GM19035 (cell line): Measurements from ENCODE around the gene ATP8B2.
"Not testable (repeated sequence)": the region's sequence is repeated elsewhere in the genome, so short reads cannot be mapped to it uniquely, and the experiment has no call there.

Experiments used
- ATAC-seq: cut with Tn5 transposase; IDR thresholded peaks from one replicate; pipeline ENCODE4 v1.9.1; 2021; ENCODE audit not compliant: unreplicated experiment

The ATP8B2 gene

DNA sequence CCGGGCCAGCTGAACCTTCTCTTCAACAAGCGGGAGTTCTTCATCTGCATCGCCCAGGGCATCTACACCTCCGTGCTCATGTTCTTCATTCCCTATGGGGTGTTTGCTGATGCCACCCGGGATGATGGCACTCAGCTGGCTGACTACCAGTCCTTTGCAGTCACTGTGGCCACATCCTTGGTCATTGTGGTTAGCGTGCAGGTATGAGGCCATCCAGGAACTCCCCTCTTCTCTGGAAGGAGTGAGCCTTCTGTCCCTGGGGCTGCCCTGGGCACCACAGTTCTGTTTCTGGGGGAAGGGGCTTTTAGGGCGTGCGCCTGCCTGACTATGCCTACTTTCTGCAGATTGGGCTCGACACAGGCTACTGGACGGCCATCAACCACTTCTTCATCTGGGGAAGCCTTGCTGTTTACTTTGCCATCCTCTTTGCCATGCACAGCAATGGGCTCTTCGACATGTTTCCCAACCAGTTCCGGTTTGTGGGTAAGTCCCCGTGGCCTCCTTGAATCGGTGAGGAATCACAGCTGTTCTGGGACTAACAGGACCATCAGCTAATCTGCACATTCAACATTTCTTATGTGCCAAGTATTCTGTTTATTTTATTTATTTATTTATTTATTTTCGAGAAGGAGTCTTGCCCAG lies 21.1 kb downstream of the ATP8B2 start:
- ATAC-seq, result no peak

DNA sequence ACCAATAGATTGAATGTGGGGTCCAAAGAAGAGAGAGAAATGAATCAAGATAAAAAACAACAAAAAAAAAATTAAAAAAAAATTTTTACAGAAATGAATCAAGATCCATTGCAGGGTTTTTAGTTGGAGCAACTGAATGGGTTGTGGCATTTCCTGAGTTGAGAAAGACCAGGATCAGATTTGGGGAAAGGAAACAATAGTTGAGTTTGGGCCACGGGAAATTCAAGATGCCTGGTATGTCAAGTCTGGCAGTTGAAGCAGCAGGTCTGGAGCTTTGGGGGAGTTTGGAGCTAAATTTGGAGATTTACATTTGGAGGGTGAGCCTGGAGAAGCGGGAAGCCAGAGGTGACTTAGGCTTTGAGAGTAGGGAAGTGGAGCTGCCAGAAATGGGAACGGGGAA lies 22.6 kb downstream of the ATP8B2 start:
- no peak for ATAC-seq

DNA sequence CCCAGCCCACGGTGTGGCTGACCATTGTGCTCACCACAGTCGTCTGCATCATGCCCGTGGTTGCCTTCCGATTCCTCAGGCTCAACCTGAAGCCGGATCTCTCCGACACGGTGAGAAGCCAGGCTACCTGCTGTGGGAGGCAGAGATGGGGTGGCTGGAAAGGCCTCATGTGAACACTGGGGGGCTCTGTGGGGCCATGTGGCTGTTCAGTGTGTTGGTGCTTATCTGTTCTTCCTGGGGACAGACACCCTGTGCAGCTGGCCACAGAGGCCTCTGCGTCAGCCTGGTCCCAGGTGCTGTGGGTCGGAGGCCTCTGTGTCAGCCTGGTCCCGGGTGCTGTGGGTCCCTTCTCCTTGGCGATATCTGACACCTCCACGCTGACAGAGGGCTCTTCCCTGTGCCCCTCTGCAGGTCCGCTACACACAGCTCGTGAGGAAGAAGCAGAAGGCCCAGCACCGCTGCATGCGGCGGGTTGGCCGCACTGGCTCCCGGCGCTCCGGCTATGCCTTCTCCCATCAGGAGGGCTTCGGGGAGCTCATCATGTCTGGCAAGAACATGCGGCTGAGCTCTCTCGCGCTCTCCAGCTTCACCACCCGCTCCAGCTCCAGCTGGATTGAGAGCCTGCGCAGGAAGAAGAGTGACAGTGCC lies 23.2 kb downstream of the ATP8B2 start:
- ATAC-seq, result no peak

DNA sequence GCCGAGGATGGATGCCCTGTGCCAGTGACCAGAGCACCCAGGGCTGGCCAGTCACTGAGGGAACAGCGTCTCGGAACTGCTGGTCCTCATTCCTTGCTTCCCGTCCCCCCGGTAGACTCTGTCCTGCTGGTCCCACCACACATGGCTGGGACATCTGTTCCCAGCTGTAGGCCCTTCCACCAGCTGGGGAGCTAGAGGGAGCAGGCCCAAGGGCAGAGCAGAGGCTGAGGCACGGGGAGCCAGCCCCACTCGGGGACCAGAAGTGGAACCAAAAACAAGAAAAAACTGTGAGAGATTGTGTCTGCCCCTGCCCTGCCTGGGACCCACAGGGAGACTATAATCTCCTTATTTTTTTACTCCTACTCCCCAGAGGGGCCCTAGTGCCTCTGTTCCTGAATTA lies 23.8 kb downstream of the ATP8B2 start:
- ATAC-seq, result no peak

DNA sequence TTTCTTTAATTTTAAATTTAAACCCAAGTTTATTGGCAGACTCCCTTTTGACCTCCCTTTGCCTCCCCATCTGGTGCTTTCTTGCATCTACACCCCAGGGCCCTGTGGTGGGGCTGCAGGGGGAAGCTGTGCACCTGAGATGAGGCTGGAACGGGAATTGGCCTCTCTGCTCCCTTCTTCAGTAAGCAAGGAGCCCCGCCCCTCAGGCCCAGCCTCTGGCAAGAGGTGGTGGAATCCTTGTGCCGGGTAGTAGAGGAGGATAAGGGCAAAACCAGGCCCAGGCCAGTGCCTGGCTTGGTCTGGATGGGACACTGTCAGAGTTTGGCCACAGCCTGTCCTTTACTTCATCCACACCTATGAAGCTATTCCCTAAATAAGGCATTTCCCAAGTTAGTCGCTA lies 25.1 kb downstream of the ATP8B2 start:
- ATAC-seq, result no peak

DNA sequence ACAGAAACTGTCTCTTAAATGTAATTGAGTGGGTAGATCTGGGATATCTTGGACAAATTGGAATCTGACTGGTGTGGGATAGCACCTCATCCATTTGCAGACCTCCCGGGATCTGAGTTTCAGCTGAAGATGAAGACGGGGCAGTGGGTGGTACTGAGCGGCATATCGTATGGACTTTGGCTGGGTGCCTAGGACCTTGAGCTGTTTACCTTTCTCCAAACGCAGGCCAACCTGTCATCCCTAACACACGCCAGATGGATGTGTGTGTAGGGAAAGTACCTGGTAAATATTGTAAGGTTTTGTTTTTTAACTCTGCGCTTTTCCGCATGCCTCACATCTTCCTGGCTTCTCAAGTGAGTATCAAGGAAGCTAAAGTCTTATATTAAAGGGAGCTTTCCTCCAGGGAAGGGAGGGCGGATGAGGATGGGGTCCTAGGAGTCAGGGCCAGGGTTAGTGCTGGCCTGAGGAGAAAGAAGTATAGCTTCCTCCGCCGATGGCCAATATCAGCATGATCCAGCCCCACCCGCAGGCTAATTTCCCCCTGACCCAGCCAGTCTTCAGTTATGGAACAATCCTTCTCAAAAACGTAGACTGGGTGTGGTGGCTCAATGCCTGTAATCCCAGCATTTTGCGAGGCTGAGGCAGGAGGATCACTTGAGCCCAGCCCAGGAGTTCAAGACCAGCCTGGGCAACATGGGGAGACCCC lies 26.2 kb downstream of the ATP8B2 start:
- no peak for ATAC-seq

DNA sequence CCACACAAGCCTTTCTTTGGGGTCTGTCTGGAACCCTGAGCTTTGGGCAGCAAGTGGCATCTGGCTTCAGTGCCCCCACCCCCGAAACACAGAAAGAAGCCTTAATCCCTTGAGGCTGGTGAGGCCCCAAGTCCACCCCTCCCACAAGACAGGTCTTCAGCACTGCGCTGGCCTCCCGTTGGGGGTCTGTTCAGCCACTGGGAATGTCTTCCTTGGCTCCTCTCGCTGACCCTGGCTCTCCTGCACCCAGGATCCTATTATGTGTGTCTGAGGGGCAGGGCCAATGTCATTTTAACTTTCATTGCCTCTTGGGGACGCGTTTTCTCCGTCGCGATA lies 26.9 kb downstream of the ATP8B2 start:
- ATAC-seq, result no peak

DNA sequence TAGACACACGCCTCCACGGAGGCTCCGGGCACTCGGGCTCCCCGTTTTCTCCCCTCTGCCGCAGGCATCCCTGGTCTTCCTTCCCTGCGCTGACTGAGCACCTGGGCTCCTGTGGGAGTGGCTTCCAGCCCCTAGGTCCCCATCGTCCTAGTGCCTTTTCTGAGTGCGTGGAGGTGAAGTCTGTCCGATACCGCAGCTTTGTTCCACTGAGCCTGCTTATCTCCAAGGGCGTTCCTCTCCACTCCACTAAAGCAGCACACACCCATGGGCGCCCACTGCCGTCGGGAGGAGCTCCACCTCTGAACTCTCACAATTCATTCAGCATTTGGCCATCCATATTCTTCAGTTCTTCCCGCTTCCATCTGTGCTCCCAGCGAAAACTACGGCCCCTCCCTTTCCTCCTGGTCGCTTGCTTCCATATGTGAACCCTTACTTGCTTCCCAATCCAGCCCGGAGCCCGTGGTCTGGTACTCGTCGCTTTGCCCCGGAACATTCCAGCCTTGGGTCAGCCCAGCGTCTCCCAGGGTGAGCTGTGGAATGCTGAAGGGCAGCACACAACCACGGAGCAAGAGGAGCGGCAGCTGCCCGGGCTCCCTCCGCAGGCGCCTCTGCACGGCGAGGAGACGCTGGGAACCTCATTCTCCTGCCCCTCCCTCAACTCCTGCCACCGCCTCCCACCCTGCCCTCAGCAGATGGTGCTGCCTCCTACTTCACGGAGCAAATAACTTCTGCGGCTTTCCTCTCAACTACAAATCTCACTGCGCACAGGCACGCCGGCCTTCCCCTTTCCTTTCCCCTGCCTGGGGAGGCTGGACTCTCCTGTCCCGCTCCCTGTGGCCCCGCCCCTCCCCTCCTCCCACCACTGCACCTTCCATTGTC lies 27.5 kb downstream of the ATP8B2 start:
- ATAC-seq, result no peak

DNA sequence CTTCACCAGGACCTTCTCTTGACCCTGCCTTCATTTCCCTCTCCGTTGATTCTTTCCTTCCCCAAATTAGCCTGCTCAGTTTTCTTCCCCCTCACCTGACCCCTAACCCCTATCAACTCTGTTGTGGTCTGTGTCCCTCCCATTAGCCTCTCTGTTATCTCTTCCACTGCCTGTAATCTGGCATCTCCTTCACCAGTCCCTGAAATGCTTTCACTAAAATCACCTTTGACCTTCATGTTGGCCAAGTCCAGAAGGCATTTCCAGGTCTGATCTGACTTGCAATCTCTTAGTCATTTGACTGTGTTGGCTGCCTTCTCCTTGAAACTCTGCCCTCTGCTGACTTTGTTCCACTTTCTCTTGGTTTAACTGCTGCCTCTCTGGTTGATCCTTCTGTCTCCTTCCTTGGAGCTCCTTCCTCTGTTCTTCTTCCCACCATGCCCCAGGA lies 28.2 kb downstream of the ATP8B2 start:
- no peak for ATAC-seq

DNA sequence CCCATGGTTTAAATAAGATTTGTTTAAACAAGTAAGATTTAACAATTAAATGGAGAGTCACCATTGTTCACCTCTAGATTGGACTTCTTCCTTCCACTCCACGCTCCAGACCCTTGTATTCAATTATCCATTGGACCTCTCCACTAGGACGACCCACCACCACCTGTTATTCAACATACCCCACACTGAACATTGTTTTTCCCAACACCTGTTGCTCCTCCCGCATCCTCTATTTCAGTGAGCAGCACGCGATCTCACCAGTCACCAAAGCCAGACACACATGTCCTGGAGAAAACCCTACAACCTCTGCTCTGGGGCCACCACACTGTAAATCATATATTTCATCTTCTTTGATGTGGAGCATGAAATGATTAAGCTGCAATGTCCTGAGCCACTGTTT lies 28.6 kb downstream of the ATP8B2 start:
- no peak for ATAC-seq

DNA sequence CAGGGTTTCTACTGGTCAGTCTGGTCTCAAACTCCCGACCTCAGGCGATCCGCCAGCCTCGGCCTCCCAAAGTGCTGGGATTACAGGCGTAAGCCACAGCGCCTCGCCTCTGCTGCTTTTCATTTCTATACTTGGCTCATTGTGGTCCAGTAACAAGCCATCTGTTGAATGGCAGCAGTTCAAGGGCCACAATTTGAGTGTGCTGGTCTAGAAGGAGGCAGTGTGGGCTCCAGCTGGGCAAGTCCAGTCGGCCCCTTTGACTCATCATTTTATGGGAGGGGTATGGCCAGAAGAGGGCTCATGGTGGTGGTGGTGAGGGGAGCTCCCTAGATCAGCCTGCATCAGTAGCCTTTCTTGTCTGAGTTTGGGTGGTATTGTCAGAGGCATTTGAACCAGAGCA lies 33.2 kb downstream of the ATP8B2 start:
- ATAC-seq, result no peak

DNA sequence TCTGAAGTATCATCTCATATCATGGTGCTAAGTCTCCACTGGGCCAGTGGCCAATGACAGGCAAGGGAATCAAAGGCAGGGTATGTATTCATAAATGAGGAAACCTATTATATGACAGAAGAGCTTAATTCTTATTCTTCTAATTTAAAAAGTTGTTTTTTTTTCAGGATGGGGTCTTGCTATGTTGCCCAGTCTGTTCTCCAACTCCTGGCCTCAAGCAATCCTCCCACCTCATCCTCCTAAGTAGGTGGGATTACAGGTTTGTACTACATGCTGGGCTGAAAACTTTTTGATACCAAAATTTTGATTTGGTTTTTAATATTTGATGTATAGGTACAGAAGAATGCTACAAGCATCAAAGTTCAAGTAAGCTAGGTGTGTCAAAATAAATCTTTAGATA lies 35.0 kb downstream of the ATP8B2 start:
- no peak for ATAC-seq

DNA sequence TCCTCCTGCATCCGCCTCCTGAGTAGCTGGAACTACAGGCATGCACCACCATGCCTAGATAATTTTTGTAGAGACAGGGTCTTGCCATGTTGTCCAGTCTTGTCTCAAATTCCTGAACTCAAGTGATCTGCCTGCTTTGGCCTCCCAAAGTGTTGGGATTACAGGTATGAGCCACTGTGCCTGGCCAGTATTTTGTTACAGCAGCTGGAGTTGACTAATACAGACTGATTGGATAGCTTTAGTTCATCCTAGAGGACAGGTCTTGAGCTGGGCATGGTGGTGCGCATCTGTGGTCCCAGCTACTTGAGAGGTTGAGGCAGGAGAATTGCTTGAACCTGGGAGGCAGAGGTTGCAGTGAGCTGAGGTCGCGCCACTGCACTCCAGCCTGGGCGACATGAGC lies 35.6 kb downstream of the ATP8B2 start:
- ATAC-seq, result not testable (repeated sequence)

DNA sequence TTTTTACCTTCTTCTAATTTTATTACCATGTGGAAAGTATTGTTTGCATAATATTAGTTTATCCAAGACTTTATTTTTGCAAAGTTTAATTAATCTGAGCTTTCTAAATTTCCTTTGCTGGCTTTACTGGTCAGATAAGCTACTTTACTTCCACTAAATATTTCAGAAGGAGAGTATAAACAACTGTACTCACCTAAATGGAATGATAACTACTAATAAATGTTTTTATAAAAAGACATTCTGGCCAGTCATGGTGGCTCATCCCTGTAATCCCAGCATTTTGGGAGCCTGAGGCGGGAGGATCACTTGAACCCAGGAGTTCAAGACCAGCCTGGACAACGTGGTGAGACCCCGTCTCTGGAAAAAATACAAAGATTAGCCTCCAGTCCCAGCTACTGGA lies 36.0 kb downstream of the ATP8B2 start:
- no peak for ATAC-seq

DNA sequence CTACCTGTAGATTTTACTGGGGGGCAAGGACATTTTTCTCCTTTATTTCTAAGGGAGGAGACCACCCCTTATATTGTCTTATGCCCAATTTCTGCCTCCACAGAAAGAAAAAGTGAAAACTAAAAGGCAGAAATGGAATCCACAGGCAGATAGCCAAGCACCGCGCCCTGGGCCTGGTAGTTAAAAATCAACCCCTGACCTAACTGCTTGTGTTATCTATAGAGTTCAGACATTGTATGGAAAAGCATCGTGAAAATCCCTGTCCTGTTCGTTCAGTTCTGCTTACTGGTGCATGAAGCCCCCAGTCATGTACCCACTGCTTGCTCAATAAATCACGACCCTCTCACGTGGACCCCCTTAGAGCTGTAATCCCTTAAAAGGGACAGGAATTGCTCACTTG lies 46.1 kb downstream of the ATP8B2 start:
- no peak for ATAC-seq

DNA sequence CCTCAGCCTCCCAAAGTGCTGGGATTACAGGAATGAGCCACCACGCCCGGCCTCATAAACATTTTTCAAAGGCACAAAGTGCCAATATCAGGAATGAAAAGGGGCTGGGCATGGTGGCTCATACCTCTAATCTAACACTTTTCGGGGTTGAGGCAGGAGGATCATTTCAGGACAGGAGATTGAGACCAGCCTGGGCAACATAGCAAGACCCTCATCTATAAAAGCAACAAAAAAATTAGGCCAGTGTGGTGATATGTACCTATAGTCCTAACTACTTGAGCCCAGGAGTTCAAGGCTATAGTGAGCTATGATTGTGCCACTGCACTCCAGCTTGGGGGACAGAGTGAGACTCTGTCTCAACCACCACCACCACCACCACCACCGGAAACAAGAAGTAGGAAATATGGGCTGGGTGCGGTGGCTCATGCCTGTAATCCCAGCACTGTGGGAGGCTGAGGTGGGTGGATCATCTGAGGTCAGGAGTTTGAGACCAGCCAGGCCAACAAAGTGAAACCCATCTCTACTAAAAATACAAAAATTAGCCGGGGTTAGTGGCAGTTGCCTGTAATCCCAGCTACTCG lies 48.5 kb downstream of the ATP8B2 start:
- not testable (repeated sequence) for ATAC-seq

DNA sequence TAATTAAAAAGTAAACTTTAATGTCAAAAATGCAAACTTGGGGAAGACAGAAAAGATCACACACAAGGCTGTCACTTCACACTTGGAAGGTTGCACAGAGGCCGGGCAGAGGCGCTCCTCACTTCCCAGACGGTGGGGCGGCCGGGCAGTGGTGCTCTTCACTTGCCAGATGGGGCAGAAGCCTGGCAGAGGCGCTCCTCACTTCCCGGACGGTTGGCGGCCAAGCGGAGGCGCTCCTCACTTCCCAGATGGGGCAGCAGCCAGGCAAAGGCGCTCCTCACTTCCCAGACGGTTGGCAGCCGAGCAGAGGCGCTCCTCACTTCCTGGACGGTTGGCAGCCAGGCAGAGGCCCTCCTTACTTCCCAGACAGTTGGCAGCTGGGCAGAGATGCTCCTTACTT lies 54.0 kb downstream of the ATP8B2 start:
- no peak for ATAC-seq

DNA sequence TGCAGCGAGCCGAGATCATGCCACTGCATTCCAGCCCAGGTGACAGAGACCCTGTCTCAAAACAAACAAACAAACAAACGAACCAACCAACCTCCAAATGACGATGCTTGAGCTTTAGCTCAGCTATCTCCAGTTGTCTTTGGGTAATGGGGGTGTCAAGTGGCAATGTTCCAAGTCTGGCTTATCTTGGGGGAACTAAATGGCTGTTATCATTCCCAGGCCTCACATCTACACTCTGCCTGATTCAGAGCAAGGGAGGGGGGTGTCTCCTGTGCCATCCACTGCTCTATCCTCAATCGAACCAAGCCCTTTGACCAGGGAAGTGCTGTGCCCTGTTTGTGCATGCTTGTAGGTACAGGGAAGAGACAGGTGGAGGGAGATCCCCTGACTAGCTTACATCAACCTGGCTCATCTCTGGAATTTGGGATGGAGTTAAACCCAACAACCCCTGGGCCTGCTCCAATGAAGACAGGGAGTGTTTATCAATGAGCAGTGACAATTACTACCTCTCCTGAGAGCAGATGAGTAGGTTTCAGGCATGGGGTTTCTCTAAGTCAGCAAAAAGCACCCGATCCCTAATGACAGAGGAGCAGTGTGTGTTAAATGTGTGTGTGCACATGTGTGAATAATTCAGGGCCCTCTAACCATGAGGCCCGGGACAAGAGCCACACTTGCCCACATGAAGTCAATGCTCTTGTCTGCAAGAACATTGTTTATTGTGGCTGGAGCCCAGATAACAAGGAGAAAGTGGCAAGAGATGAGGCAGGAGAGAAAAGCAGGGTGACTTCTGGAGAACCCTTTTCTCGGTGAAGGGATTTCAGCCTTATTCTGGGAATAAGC lies 59.5 kb downstream of the ATP8B2 start:
- no peak for ATAC-seq

DNA sequence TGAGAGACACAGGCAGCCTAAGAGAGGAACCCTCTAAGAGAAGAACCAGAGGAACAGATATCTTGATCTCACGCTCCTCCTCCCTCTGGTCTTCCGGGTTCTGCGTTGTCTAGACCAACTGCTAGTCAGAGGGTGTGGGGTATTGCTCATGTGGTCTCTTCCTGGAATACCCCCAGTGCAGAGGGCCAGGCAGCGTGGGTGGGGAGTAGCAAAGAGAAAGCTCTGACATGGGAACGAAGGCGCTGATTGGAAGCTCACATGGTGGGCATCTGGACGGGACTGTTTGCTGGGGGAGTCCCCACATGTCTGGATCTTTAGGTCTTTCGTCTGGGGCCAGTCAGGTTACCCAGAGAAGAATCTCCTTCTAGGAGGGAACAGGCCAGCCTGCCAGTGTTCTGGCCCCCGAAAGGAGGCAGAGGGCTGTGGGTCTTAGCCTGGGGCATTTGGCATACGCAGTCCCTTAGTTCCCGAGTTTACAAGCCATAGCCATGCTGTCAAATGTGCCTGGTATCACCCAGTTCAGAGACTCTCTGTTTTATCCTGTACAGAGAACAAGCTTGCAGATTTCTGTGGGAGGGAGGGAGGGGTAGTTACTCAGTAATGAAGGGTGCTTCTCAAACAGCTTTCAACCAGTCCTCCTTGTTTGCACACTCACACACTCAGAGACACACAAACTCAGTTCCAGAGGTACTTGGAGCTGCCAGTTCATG lies 61.5 kb downstream of the ATP8B2 start:
- ATAC-seq, result no peak
